Stimulated activated CD8-positive, alpha-beta memory T cell treated with anti-CD3 and anti-CD28 coated beads, Interleukin-7, amount 100 ng/mL, for 4 hours (primary cell): Measurements from ENCODE around the gene SREK1.
"Not testable (repeated sequence)": the region's sequence is repeated elsewhere in the genome, so short reads cannot be mapped to it uniquely, and the experiment has no call there.

Source experiments
- DNase-seq, 2 donors: peaks; one replicate each; pipeline ENCODE4 v3.0.0-alpha.2; 2020; ENCODE audit warnings: low read depth in 2 of 2

SREK1 gene, protein sequence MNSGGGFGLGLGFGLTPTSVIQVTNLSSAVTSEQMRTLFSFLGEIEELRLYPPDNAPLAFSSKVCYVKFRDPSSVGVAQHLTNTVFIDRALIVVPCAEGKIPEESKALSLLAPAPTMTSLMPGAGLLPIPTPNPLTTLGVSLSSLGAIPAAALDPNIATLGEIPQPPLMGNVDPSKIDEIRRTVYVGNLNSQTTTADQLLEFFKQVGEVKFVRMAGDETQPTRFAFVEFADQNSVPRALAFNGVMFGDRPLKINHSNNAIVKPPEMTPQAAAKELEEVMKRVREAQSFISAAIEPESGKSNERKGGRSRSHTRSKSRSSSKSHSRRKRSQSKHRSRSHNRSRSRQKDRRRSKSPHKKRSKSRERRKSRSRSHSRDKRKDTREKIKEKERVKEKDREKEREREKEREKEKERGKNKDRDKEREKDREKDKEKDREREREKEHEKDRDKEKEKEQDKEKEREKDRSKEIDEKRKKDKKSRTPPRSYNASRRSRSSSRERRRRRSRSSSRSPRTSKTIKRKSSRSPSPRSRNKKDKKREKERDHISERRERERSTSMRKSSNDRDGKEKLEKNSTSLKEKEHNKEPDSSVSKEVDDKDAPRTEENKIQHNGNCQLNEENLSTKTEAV

DNA sequence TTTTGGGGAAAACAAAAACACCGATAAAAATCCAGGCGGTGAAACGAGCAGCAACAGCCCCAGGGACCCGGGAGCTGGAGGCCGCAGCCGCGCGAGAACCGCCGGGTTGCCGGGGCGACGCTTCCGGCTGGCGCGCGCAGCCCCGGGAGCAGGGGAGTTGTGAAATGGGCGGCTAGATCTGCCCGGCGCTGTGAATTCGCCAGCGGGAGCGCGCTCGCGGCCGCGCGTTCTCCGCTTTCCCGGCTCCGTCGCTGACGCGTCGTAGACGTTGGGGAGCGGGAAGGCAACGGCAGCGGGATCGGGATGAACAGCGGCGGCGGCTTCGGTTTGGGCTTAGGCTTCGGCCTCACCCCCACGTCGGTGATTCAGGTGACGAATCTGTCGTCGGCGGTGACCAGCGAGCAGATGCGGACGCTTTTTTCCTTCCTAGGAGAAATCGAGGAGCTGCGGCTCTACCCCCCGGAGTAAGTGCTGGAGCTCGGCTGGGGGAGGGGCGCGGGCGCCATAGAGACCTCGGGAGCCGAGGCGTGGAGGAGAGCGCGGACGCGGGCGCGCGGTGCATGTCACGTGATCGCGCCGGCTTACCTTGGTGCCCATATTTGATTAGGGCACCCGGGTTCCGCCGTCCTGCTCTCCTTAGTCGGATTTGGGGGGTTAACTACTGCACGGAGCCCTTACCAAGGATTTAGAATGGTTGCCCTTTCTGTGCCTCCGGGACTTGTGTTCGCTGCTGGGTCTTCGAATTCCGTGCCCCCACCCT, at the start of gene SREK1:
SREK1 (plus strand) TSS at position 227 of the 760 bp plus-strand sequence; CDS start at position 304, 77 bp downstream.
- peak; percentile 80 to 84 for DNase-seq

DNA sequence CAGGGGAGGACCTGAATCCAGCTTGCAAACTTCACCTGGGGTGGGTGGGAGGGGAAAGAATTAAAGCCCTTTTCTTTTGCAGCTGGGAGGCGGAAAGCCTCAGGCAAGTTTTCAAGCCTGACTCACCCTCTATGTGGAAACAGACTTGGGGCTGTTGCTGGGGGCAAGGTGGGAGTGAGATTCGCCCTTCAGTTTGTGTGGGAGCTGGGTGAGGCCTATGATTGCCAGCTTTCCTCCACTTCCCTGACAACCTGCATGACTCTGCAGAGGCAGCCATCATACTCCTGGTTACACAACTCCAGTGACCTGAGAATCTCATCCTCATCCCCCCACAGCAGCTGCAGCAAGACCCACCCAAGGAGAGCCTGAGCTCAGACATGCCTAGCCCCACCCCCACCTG, 43.2 kb upstream of the SREK1 start:
- no peak for DNase-seq

DNA sequence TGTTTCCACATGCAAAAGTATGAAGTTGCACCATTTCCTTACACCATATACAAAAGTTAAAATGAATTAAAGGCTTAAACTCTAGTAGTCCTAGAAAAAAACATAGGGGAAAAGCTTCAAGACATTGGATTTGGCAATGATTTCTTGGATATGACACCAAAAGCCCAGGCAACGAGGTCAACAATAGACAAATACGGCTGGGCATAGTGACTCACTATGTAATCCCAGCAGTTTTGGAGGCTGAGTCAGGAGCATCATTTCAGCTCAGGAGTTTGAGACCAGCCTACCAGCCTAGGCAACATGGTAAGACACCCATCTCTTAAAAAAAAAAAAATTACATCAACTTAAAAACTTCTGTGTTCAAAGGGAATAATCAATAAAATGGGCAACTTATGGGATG, 30.9 kb upstream of the SREK1 start:
- no peak for DNase-seq

DNA sequence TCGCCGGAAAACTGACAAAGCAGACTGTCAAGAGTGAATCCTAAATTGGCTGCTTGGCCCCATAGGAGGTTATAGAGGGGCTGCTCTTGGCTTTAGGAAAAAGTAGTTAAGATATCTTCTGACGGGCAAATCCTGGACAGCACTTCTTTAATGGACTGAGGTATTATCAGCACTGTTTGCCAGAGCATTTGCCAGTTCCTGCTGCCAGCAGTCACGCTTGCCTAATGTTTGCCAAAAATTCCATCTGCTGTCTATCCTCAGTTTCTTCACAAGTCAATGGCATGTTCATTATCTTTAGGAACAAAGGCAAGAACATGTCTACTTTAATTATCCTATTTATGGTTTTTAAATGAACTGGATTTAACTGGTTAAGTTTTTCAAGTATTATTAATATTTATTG, 25.8 kb upstream of the SREK1 start:
- DNase-seq: no peak

DNA sequence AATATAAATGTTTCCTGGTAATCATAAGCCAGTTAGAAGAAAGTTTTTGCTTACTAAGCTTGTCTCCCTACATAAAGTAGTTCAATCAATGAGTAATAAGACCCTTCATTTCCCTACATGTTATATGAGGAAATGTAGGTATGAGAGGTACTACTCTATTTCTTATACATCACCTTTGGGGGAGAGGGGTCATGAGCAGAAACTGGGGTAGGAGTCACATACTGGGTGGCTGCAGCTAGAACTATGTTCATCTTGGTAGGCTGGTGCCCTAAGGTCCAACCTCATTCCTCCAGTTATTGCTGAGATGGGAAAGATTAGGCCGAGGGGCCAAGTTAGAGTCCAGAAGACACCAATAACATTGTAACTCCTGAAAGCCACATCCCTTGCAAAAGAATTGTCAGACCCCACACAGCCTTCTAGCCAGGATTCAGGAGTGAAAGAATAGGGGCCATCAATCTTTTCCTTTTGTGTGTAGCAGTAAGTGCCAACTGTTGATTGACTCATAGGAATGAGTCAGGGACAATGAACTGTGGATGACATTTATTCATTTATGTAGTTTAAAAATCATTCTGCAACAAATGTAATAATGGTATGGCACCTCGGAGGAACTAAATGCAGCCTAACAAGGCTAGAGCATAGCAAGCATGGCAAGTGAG, 21.6 kb upstream of the SREK1 start:
- no peak for DNase-seq

DNA sequence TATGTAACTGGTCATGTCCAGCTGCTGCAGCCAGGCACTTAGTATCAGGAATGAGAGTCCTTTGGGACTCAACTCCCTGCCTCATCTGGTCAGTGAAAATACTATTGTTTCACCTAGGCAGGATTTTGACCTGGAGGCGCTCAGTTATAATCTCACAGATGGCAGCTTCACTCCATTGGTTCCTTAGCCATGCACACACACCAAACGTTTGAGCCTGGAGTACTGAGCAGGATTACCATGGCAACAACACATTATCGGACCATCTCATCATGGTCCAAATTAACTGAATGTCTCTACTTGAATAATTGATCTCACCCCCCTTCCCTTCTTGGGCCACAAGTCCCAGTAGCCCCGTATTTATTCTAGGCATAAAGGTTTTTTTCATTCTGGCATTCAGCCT, 15.0 kb upstream of the SREK1 start:
- no peak for DNase-seq

DNA sequence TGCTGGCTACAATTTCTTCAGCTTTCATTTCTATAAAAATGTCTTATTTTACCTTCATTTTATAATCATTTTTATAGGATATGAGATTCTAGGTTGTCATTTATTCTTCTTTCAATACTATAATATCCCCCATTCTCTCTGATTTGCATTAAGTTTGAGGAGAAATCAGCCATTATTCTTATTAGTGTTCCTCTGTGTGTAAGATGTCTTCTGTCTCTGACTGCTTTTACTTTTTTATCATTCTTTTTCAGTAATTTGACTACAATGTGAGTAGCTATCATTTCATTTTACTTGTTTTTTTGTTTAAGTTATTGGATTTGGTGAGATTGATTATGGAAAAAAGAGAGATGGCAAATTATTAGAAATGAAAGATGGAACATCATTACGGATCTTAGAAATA, 13.6 kb upstream of the SREK1 start:
- no peak for DNase-seq

DNA sequence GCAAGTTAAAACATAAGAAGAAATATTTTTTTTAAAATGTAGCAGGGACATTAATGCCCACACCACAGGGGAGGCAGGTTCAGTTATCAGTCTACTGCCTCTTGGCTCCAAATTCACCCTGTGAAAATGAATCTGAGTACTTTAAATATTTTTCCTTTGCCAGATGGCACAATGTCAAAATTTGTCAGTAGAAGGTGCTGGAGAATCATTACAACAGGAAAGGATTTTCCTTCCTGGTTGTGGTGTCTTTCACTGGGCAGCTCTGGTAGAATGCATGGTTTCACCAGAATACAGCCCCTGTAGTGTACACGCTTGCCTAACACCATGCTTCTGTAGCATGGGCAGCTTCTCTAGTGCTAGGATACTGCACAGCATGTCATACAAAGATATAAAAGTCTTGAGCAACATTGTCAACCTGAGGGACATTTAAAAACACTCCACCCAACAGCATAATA, 9.7 kb upstream of the SREK1 start:
- no peak for DNase-seq

DNA sequence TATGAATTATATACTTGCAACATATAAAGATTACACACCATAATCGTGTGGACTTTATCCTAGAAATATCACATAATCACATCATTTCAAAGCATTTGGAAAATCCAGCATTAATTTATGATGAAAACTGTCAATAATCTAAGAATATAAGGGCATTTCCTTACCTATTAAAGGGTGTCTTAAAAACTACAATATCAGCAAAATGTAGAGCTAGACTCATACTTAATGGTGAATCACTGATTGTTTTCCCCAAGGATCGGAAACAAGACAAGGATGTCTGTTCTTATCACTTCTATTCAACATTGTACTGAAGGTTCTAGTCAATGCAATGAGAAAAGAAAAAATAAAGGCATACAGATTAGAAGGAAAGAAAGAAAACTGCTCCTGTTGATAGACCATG, 8.0 kb upstream of the SREK1 start:
- DNase-seq: no peak

DNA sequence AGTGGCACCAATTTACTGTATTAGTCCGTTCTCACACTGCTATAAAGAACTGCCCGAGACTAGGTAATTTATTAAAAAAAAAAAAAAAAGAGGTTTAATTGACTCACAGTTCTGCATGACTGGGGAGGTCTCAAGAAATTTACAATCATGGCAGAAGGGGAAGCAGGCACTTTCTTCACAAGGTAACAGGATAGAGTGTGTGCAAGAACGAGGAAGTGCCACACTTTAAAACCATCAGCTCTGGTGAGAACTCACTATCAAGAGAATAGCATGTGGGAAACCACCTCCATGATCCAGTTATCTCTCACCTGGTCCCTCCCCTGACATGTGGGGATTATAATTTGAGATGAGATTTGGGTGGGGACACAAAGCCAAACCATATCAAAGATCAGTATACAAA, 7.2 kb upstream of the SREK1 start:
- not testable (repeated sequence) for DNase-seq

DNA sequence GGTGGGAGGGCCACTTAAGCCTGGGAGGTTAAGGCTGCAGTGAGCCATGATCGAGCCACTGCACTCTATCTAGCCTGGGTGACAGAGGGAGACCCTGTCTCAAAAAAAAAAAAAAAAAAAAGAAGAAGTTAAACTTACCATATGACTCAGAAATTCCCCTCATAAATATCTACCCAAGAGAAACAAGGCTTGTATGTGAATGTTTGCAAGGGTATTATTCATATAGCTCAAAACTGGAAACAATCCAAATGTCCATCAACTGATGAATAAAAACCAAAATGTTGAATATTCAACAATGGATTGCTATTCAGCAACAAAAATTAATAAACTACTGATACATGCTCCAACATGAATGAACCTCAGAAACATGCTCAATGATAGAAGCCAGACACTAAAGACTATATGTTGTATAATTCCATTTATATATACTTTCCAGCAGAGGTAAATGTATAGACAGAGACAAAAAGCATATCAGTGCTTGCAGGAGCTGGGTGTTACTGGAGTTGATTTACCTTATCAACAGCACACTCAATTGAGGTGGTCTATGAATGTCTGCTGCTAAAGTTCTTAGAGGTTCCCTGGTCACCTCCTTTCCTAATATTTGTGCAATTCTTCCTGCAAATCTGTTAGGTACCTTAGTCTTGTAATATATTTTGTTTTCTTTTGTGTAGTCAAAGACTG, 5.3 kb upstream of the SREK1 start:
- no peak for DNase-seq

DNA sequence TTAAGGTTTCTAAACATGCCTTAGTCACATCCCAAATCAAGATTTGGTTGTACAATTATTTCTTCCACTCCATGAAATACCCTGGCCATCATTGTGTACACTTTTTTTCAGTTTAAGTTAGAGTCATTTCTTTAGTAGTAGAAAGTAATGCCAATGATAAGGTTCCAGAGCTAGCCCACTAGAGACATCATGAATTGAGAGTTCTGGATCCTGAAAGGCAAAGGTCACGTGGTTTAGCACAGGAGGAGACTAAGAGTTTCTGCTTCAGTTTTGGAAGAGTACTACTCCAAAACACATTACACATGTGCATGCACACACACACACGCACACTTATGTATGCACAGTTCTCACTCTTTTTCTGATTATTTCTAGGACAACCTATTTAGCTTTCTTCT, 4.8 kb upstream of the SREK1 start:
- no peak for DNase-seq

DNA sequence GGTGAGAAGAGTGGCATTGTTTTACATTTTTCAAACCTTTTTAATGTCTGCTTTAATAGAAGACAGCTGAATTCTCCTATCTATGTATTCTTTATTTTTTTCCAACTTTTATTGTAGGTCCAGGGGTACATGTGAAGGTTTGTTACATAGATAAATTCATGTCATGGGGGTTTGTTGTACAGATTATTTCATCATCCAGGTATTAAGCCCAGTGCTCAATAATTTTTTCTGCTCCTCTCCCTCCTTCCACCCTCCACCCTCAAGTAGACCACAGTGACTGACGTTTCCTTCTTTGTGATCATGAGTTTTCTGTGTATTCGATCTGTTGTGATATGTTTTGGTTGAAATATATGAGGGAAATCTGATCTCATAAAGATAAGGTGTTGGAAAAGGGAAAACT, 1.7 kb upstream of the SREK1 start:
- DNase-seq: no peak

DNA sequence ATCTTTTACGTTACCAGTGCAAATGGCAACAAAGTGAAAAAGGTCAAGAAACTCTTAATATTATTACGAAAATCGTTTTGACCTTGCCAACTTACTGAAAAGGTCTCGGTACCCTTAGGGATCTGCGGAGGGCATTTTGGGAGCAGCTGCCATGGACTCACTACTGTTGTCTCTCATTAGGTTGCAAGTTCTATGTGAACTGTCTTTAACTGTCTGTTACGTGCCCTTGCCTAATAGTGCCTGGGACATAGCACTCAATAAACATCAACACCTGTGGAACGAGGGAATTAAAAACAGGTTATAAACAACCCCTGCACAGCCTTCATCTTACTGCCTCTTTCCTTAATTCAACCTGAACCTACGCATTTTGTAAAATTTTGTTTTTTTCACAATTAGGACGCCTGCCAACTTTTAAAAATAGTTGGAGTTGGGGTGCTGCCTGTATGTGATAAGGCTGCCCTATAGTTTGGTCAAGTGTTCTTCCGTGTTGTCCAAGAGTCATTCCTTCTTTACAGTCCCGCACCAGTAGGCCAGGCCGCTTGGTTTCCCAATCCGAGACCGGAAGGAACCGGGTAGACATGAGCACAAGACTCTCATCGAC, 527 bp upstream of the SREK1 start:
- no peak for DNase-seq

DNA sequence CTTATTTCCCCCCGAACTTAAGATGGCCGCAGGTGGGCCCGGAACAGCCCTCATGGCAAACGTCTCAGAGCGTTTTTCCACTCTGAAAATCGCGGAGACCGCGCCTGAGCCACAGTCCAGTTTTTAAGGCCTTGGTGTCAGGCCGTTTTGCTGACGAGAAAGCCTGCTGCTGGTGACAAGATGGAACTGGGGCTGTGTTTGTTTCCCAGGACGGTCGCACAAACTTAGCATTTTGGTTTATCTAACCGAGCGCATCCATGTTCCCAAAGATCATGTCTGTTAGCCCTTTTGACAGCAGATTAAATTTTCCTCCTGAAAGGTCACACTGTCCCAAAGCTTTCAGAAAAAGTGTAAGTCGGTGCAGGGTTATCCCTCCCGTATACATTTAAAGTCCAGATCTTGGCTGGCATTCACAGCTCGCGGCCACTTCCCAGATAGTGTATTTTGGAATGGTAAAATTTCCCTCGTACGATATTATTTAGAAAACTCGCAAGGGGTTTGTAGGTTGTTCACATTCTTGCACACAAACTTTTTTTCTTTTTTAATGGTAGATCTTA, 812 bp downstream of the SREK1 start:
- no peak for DNase-seq

DNA sequence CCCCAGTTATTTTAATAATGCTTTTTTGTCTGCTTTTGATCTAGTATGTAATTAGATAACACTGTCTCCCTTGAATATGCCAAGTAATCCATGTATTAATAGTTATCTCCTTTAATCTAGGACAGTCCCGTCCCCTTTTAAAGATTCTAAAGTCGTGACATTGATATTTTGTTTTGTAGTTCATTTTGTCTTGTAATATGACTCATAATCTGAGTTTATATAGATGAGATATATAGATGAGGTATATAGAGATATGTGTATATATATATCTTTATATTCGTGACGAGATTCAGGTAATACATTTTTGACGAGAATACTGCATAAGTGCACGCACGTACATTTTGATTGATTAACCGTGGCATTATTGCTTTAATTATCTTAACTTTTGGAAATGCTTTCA, 1.6 kb downstream of the SREK1 start:
- DNase-seq: no peak

DNA sequence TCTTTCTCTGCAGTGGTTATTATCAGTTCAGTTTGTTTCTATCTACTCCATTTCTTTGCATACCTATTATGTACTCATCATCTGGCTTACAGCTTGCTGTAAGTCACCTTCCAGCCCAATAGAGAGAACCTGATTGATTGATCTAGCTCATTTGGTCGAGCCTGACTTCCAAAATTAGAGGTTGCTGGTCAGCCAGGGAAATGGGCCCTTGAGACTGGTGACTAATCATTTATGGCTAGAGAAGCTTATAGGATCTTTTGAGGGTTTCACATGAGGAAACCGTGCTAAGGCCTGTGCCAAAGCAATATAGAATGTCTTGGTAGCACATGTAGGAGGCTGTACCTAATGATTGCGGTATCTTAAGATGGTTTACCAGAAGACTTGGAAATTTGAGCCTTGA, 5.8 kb downstream of the SREK1 start:
- no peak for DNase-seq

DNA sequence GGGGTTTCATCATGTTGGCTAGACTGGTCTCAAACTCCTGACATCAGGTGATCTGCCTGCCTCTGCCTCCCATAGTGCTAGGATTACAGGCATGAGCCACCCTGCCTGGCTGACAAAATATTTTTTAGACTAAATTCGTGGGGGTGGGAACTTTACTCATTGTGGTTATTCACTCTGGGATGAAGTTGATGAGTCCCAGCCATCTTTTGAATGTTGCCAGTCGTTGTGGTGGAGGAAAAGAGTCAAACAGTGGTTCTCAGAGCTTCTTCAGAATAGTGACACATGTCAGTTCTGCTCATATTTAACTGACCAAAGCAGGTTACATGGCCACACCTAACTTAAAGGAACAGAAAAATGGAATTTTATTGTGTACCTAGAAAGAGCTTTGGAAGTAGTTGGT, 6.9 kb downstream of the SREK1 start:
- DNase-seq: no peak

DNA sequence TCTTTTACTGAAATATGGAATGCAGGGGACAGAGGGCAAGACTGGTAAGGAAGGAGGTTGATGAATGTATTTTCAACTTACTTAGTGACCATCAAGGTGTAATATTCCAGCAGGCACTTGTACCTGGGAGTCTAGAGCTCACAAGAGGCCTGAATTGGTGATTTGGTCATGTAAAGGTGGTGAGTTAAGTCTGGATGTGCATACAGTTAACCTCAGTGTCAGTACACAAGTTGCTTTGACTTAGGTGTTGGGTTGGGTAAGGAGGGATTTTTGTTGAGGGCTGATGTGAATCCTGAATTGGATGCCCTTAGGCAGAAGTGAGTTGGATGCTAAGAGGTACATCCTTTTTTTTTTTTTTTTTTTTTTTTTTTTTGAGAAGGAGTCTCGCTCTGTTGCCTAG, 7.4 kb downstream of the SREK1 start:
- DNase-seq: no peak

DNA sequence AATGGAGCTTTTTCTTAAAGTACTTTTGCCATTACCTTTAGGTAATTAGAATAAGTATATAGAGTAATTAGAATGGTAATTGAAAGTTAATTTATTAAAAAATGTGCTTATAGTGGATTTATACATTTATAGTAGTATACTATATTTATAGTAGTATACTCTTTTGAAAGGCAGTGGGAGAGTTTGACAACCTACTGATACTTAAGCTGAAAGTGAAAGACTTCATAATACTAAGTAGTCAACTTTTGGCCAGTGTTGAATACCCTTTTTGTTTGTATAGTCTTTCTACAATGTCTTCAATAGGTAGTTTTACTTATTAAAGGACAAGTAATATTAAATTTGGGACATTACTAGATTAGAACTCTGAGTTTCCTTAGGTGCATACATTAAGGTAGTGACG, 12.9 kb downstream of the SREK1 start:
- DNase-seq: no peak

DNA sequence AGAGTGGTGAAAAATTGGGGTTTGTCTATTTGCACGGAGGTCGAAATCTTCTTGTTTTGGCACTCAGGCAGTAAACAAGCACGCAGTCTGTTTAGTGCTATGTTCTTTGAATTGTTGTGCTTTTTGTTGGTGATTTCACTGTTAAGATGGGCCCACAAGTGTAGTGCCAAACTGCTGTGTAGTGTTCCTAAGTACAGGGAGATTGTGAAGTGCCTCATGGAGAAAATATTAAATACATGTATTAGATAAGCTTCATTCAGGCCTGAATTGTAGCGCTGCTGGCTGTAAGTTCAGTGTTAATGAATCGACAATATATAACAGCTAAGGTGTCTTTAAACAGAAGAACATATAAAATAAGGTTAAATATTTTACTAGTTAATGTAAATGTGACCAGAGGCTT, 17.3 kb downstream of the SREK1 start:
- no peak for DNase-seq
